ENCODE measurements around the gene RPS6KA2.

- TF ChIP-seq, protein P1, sequence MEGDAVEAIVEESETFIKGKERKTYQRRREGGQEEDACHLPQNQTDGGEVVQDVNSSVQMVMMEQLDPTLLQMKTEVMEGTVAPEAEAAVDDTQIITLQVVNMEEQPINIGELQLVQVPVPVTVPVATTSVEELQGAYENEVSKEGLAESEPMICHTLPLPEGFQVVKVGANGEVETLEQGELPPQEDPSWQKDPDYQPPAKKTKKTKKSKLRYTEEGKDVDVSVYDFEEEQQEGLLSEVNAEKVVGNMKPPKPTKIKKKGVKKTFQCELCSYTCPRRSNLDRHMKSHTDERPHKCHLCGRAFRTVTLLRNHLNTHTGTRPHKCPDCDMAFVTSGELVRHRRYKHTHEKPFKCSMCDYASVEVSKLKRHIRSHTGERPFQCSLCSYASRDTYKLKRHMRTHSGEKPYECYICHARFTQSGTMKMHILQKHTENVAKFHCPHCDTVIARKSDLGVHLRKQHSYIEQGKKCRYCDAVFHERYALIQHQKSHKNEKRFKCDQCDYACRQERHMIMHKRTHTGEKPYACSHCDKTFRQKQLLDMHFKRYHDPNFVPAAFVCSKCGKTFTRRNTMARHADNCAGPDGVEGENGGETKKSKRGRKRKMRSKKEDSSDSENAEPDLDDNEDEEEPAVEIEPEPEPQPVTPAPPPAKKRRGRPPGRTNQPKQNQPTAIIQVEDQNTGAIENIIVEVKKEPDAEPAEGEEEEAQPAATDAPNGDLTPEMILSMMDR (IDR thresholded peaks at IDR 0.05), result no peak
- no peak for TF ChIP-seq POLR2A (IDR thresholded peaks at IDR 0.05)
Measured at GRCh38 chr6:166559662-166560061, 67.4 kb downstream of the RPS6KA2 start.

Data from breast epithelium (tissue), 3 donors.